IPS-15b (cell line): ENCODE data around the gene ATF6.

Experiments used
- H3K27me3 ChIP-seq: one replicate; pipeline ENCODE4 v1.6.1; 2013; ENCODE audit warnings: low read length; ENCODE audit not compliant: control insufficient read depth, insufficient read depth
- H3K36me3 ChIP-seq: one replicate; pipeline ENCODE4 v1.6.1; 2013; ENCODE audit warnings: low read length; ENCODE audit not compliant: control insufficient read depth, insufficient read depth
- H3K4me1 ChIP-seq: one replicate; pipeline ENCODE4 v1.6.1; 2013; ENCODE audit warnings: mild to moderate bottlenecking, low read length; ENCODE audit not compliant: control insufficient read depth, insufficient read depth
- H3K4me3 ChIP-seq: one replicate; pipeline ENCODE4 v1.5.1; 2013; ENCODE audit warnings: low read depth, low read length
- H3K9ac ChIP-seq: one replicate; pipeline ENCODE4 v1.6.1; 2013; ENCODE audit warnings: low read depth, mild to moderate bottlenecking, low read length
- H3K9me3 ChIP-seq: one replicate; pipeline ENCODE4 v1.6.1; 2013; ENCODE audit warnings: mild to moderate bottlenecking, low read length; ENCODE audit not compliant: control insufficient read depth, insufficient read depth

The ATF6 gene

DNA sequence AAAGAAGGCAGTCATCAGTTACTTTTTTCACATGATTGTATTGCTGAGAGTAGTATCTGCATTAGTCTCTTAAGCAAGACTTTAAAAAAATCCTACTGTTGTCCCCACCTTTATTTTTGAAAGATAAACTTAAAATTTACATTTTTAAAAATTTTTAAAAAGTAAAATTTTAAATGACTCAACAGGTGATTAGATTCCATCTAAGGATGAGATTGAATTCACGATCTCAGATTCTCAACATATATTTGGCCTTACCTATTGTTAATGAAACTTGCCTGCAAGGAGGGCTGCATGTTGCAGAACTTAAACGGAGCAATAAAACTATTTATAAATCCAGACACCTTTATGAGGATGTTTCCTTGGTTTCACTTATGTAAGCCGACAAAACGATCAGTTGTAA lies 182.3 kb downstream of the ATF6 start:
- Histone ChIP-seq H3K9ac (no peak overlapping the region), H3K4me1 (no peaks in the 10 kb centered on the region), H3K4me3 (no peak overlapping the region), H3K9me3 (no peaks in the 10 kb centered on the region), H3K27me3 (no peaks in the 10 kb centered on the region), H3K36me3 (no peaks in the 10 kb centered on the region)

DNA sequence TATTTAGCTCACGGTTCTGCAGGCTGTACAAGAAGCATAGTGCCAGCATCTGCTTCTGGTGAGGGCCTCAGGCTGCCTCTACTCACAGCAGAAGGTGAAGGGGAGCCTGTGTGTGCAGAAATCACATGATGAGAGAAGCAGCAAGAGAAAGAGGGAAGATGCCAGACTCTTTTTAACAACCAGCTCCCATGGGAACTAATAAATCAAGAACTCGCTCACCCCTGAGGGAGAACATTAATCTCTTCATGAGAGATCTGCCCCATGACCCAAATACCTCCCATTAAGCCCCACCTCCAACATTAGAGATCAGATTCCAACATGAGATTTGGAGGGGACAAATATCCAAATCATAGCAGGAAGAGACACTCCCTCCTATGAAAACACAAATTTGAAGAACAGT lies 183.4 kb downstream of the ATF6 start:
- Histone ChIP-seq H3K4me1 (no peaks in the 10 kb centered on the region), H3K9me3 (no peaks in the 10 kb centered on the region), H3K4me3 (no peak overlapping the region), H3K9ac (no peak overlapping the region), H3K27me3 (no peaks in the 10 kb centered on the region), H3K36me3 (no peaks in the 10 kb centered on the region)

DNA sequence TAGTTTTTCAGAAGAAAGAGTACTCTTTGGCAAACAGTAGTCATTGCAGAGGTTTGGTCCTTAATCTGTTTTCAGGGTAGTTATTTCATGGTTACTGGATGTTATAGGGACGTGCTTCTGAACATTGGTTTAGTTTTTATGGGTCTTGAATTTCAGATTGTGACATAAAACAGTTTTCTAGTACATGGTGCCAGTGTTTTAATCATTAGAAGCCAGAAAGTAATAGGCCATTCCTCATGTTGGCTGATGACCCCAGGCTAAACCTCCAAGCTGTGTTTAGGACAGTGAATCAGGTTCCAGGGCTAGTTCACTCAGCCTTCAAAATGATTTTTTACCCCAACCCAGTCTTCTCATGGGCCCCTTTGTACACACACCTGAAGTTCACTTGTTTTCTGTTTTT lies 184.3 kb downstream of the ATF6 start:
- H3K36me3 ChIP-seq: no peaks in the 10 kb centered on the region
- no peaks in the 10 kb centered on the region for H3K27me3 ChIP-seq
- no peaks in the 10 kb centered on the region for H3K4me1 ChIP-seq
- H3K9me3 ChIP-seq: no peaks in the 10 kb centered on the region
- H3K9ac ChIP-seq: no peak overlapping the region
- H3K4me3 ChIP-seq: no peak overlapping the region

- Histone ChIP-seq H3K36me3 (no peaks in the 10 kb centered on the region), H3K4me3 (no peak overlapping the region), H3K4me1 (no peaks in the 10 kb centered on the region), H3K9me3 (no peaks in the 10 kb centered on the region), H3K9ac (no peak overlapping the region), H3K27me3 (no peaks in the 10 kb centered on the region)
These were observed 185.5 kb downstream of the ATF6 start for GRCh38 chr1:161951646-161952045.

GRCh38 chr1:161952607-161953172 lies 186.6 kb downstream of the ATF6 start:
- H3K36me3 ChIP-seq: no peaks in the 10 kb centered on the region
- no peaks in the 10 kb centered on the region for H3K4me1 ChIP-seq
- H3K27me3 ChIP-seq: no peaks in the 10 kb centered on the region
- no peak overlapping the region for H3K9ac ChIP-seq
- H3K4me3 ChIP-seq: no peak overlapping the region
- H3K9me3 ChIP-seq: no peaks in the 10 kb centered on the region

GRCh38 chr1:161953256-161953920 lies 187.3 kb downstream of the ATF6 start:
- Histone ChIP-seq H3K27me3 (no peaks in the 10 kb centered on the region), H3K36me3 (no peaks in the 10 kb centered on the region), H3K4me1 (no peaks in the 10 kb centered on the region), H3K9ac (no peak overlapping the region), H3K4me3 (no peak overlapping the region), H3K9me3 (no peaks in the 10 kb centered on the region)

GRCh38 chr1:161954050-161954449 lies 187.9 kb downstream of the ATF6 start:
- no peak overlapping the region for H3K9ac ChIP-seq
- H3K27me3 ChIP-seq: no peaks in the 10 kb centered on the region
- H3K4me3 ChIP-seq: no peak overlapping the region
- no peaks in the 10 kb centered on the region for H3K36me3 ChIP-seq
- no peaks in the 10 kb centered on the region for H3K9me3 ChIP-seq
- H3K4me1 ChIP-seq: no peaks in the 10 kb centered on the region

GRCh38 chr1:161954466-161954865 lies 188.3 kb downstream of the ATF6 start:
- H3K4me3 ChIP-seq: no peak overlapping the region
- no peak overlapping the region for H3K9ac ChIP-seq
- no peaks in the 10 kb centered on the region for H3K9me3 ChIP-seq
- H3K36me3 ChIP-seq: no peaks in the 10 kb centered on the region
- H3K4me1 ChIP-seq: no peaks in the 10 kb centered on the region
- no peaks in the 10 kb centered on the region for H3K27me3 ChIP-seq

DNA sequence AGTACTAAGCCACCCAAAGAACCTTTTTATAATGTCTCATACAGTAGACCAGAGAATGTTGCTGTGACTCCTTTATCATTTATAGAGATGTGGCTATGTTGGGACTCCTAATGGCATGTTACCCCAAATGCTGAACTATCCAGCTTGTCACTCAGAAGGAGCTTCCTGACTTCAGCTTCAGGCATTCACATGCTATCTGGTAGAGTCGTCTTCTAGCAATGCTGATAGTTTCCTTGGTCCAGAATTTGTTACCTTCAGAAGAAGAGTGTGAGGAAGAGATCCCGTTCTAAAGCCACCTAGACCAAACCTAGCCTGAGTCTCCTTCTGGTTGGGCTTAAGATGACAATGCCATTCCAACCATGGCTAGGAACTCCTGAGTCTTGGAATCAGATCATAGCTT lies 189.5 kb downstream of the ATF6 start:
- Histone ChIP-seq H3K4me3 (no peak overlapping the region), H3K4me1 (no peaks in the 10 kb centered on the region), H3K9ac (no peak overlapping the region), H3K9me3 (no peaks in the 10 kb centered on the region), H3K36me3 (no peaks in the 10 kb centered on the region), H3K27me3 (no peaks in the 10 kb centered on the region)

GRCh38 chr1:161956097-161956496 lies 190.0 kb downstream of the ATF6 start:
- H3K9ac ChIP-seq: no peak overlapping the region
- no peaks in the 10 kb centered on the region for H3K9me3 ChIP-seq
- no peaks in the 10 kb centered on the region for H3K36me3 ChIP-seq
- no peak overlapping the region for H3K4me3 ChIP-seq
- H3K27me3 ChIP-seq: no peaks in the 10 kb centered on the region
- no peaks in the 10 kb centered on the region for H3K4me1 ChIP-seq

GRCh38 chr1:161956930-161957329 lies 190.8 kb downstream of the ATF6 start:
- H3K36me3 ChIP-seq: no peaks in the 10 kb centered on the region
- H3K4me1 ChIP-seq: no peaks in the 10 kb centered on the region
- no peak overlapping the region for H3K4me3 ChIP-seq
- H3K9ac ChIP-seq: no peak overlapping the region
- H3K9me3 ChIP-seq: no peaks in the 10 kb centered on the region
- no peaks in the 10 kb centered on the region for H3K27me3 ChIP-seq

- no peaks in the 10 kb centered on the region for H3K9me3 ChIP-seq
- no peak overlapping the region for H3K9ac ChIP-seq
- H3K36me3 ChIP-seq: no peaks in the 10 kb centered on the region
- H3K27me3 ChIP-seq: no peaks in the 10 kb centered on the region
- H3K4me1 ChIP-seq: no peaks in the 10 kb centered on the region
- no peak overlapping the region for H3K4me3 ChIP-seq
These were observed 192.3 kb downstream of the ATF6 start for GRCh38 chr1:161958425-161958824.
